Suppressor macrophage treated with lipopolysaccharide for 1 hour (primary cell): ENCODE measurements around the gene RNH1.

Experiments
- DNase-seq, 3 donors: peaks; one replicate each; pipeline ENCODE4 v3.0.0-alpha.2; 2020 to 2022

The RNH1 gene

DNA sequence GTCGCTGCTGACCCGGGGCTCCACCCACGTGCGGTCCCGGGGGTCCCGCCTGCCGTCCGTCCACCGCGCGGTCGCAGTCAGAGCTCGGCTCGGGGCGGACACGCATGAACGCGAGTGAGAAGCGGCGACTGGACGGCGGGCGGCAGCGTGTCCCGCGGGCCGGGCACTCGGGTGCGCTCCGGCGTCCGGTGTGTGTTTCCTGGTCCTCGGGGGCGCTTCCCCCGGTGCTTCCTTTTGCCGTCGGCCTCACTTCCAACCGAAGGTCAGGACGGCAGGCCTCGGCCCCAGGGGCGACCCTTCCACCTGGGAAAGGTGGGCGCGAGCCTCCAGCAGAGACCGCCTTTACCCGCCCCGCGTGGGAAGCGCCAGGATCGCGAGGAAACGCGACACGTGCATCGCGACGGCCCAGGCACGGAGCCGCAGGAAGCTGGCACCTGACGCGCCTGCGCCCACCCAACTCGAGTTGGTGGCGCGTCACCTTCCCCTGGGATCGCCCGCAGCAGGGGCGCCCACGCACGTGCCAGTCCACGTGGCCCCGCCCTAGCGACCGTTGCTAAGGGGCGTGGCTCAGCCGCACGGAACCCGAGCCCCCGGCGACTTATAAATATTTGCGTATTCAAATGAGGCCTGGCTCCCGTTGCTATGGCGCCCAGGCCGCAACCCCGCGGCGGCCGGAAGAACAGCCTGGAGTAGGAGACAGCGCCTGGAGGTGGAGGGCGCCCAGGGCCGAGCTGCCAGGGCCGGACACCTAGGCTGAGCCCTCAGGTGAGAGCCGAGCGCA is 30.0 kb upstream of the RNH1 start, which contains the start of gene LRRC56:
Gene LRRC56 (plus strand): TSS at position 687 of the 781 bp plus-strand sequence. CDS start 3,158 bp downstream, outside the sequence.
- DNase-seq, result peak; percentile 80 to 85 (median 82)

GRCh38 chr11:535519-536454 is 28.7 kb upstream of the RNH1 start, which contains the start of gene HRAS:
Gene HRAS (minus strand): TSS chr11:535576.
- DNase-seq, result peak; percentile 97 to 99 (median 98)

DNA sequence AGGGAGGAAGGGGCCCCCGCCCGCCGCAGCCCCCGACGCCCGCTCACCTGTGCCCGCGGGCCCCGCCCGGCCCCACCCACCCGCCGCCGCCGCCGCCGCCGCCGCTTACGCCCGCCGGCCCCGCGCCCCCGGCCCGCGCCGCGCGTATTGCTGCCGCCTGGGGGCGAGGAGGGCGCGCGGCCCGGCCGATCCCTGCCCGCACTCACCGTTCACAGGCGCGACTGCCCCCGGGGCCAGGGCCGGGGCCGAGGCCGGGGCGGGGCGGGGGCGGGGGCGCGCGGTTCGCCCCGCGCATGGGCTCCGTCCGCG is 28.1 kb upstream of the RNH1 start:
- no peak for DNase-seq

GRCh38 chr11:534396-535209 is 27.6 kb upstream of the RNH1 start:
- DNase-seq, result peak; percentile 27 to 64 (median 41)

DNA sequence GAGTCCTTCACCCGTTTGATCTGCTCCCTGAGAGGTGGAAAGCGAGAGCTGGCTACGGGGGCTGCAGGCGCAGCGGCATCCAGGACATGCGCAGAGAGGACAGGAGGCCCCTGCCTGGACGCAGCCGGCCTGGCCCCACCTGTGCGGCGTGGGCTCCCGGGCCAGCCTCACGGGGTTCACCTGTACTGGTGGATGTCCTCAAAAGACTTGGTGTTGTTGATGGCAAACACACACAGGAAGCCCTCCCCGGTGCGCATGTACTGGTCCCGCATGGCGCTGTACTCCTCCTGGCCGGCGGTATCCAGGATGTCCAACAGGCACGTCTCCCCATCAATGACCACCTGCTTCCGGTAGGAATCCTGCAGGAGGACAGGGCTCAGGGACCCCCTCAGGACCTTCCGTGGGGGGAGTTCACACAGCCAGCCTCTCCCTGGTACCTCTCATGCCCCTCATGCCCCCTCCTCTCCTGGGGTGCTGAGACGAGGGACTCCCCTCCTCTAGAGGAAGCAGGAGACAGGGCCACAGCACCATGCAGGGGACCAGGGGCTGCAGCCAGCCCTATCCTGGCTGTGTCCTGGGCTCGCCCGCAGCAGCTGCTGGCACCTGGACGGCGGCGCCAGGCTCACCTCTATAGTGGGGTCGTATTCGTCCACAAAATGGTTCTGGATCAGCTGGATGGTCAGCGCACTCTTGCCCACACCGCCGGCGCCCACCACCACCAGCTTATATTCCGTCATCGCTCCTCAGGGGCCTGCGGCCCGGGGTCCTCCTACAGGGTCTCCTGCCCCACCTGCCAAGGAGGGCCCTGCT is 26.7 kb upstream of the RNH1 start:
- DNase-seq, result no peak

GRCh38 chr11:532986-533585 is 26.0 kb upstream of the RNH1 start:
- no peak for DNase-seq

DNA sequence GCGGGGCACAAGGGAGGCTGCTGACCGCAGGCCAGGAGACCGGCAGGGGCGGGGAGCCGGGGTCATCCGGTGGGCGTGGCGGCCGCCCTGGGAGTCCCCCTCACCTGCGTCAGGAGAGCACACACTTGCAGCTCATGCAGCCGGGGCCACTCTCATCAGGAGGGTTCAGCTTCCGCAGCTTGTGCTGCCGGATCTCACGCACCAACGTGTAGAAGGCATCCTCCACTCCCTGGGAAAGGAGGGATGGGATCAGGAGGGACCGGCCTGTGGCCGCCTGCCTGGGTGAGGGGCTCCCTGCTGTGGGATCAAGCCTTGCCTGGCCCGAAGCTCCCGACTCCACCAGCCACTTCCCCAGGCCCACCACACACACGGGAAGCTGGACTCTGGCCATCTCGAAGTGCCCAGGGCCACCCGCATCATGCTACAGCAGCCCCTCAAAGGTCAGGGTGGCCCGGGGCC is 25.5 kb upstream of the RNH1 start:
- DNase-seq, result no peak

DNA sequence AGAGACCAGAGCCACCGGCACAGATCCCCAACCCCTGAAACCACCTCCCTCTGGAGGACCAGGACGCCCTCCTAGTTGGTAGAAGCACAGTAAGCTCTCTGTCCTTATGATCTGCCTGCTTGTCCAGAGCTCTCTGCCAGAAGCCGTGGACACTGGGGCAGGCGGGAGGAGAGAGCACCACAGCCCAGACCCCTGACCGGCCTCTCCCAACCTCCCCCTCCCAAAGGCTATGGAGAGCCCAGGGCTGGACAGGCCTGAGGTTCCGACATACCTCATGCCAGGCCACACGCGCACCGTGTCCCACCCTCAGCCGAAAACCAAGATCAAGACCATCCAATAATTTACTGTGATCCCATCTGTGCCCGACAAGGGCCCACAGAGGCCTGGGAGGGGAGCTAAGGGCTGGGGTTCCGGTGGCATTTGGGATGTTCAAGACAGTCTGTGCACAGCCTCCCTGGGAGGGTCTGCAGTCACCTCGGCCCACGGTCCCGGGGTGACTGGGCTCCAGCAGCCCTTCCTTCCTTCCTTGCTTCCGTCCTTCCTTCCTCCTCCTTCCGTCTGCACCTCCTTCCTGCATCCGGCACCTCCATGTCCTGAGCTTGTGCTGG is 25.0 kb upstream of the RNH1 start:
- DNase-seq, result no peak

DNA sequence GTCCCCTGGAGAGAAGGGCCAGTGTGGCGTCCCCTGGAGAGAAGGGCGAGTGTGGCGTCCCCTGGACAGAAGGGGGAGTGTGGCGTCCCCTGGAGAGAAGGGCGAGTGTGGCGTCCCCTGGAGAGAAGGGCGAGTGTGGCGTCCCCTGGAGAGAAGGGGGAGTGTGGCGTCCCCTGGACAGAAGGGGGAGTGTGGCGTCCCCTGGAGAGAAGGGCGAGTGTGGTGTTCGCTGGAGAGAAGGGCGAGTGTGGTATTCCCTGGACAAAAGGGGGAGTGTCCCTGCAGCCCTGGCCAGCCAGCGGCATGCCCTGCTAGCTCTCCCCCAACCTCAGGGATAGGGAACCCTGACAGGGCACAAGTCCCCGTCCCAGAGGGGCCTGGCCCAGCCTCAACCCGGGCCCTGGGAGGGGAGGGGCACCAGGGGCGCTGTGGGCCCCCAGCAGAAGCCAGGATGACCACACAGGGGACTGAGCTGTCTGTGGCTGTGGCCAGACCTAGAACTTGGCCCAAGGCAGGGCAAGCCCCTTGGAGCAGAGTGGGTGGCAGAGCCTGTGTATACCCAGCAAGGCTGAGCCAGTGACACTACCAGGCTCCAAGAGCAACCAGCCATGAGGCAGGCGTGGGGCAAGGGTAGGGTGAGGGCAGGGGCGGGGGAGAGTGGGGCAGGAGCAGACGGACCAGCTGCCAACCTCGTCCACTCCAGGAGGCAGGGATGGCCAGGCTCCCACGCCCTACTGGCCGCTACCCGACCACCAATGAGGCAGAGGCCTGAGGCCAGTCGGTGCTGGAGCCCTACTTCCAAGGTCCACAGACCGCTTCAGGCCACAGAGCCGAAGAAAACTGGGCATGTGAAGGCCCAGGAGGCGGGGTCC is 24.2 kb upstream of the RNH1 start:
- DNase-seq, result no peak

- no peak for DNase-seq
Measured at GRCh38 chr11:529728-530411, 22.8 kb upstream of the RNH1 start.

- no peak for DNase-seq
Measured at GRCh38 chr11:528815-529727, 22.0 kb upstream of the RNH1 start.

- no peak for DNase-seq
Measured at GRCh38 chr11:528166-528814, 21.2 kb upstream of the RNH1 start.

- no peak for DNase-seq
Measured at GRCh38 chr11:526192-526591, 19.1 kb upstream of the RNH1 start.

GRCh38 chr11:521177-521688 is 14.2 kb upstream of the RNH1 start:
- no peak for DNase-seq

GRCh38 chr11:520428-521176 is 13.6 kb upstream of the RNH1 start:
- peak in 2 of 3 donors; percentile 51 to 61 for DNase-seq

DNA sequence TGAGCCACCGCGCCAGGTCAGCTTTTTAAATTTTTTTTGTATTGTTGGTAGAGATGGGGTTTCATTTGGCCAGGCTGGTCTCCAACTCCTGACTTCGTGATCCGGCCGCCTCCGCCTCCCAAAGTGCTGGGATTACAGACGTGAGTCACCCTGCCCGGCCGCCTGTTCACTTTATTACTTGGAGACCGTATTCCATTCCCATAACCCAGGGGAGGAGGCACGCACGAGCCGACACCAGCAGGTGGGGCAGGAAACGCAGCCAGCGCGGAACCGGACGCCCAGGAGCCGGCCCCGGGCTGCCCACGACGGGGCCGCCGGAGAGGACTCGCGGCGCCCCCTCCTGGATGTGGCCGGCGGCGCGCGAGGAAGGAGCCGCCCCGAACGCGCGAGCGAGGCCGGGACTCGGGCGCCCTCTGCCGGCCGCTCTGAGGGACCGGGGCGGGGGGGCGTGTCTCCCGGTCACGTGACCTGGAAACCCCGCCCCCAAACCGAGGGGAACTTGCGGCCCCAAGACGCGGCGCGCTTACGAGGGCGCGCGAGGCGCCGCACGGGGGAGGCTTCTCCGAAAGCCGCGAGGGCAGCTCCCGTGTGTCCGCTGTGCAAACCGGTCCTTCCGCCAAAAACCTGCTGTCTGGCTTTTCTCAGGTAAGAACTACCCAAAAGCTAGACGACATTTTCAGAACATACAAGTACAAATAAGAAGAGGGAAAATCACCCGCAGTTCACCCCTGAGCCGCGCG is 11.6 kb upstream of the RNH1 start:
- peak; percentile 93 to 99 (median 98) for DNase-seq
